KMS-11 (cell line): Measurements from ENCODE around the gene CDH13.

ENCODE experiments used
- H2AFZ ChIP-seq: fragments of 200-600 bp; sonication (generic); 2 replicates; pipeline ENCODE4 v1.6.1; 2016; ENCODE audit warnings: antibody characterized with exemption, mixed run types, low read depth
- H3K27ac ChIP-seq: fragments of 200-600 bp; sonication (generic); 2 replicates; pipeline ENCODE4 v1.6.1; 2016; ENCODE audit warnings: mild to moderate bottlenecking, mixed run types
- H3K27me3 ChIP-seq: fragments of 200-600 bp; sonication (generic); 2 replicates; pipeline ENCODE4 v1.6.1; 2017; ENCODE audit warnings: mild to moderate bottlenecking, low read depth, mixed run types, moderate library complexity; ENCODE audit not compliant: insufficient read depth
- H3K36me3 ChIP-seq: fragments of 200-600 bp; sonication (generic); 2 replicates; pipeline ENCODE4 v1.6.1; 2017; ENCODE audit warnings: mild to moderate bottlenecking, mixed run types; ENCODE audit not compliant: insufficient read depth
- H3K4me1 ChIP-seq: fragments of 200-600 bp; sonication (generic); 2 replicates; pipeline ENCODE4 v1.6.1; 2016; ENCODE audit warnings: mild to moderate bottlenecking, low read depth, mixed run types; ENCODE audit not compliant: poor library complexity, severe bottlenecking
- H3K4me2 ChIP-seq: fragments of 200-600 bp; sonication (generic); 2 replicates; pipeline ENCODE4 v1.7.0; 2016; ENCODE audit warnings: mild to moderate bottlenecking, mixed run types
- H3K4me3 ChIP-seq: fragments of 200-600 bp; sonication (generic); IDR thresholded peaks from 2 replicates; pipeline ENCODE4 v1.6.1; 2017; ENCODE audit warnings: low read depth, low read length, mixed read lengths; ENCODE audit not compliant: insufficient read depth
- H3K79me2 ChIP-seq: fragments of 200-600 bp; sonication (generic); 2 replicates; pipeline ENCODE4 v1.6.1; 2016; ENCODE audit warnings: low read depth, mixed run types; ENCODE audit not compliant: insufficient read depth
- H3K9ac ChIP-seq: fragments of 200-600 bp; sonication (generic); 2 replicates; pipeline ENCODE4 v1.6.1; 2016; ENCODE audit warnings: mild to moderate bottlenecking, mixed run types
- H4K20me1 ChIP-seq: fragments of 200-600 bp; sonication (generic); 2 replicates; pipeline ENCODE4 v1.6.1; 2016; ENCODE audit warnings: mild to moderate bottlenecking, mixed run types; ENCODE audit not compliant: insufficient read depth
- TF ChIP-seq, protein P1 (sequence below): fragments of 200-600 bp; sonication (generic); conservative IDR thresholded peaks from 2 replicates; pipeline ENCODE4 v1.6.1; 2017; ENCODE audit warnings: low read depth, mild to moderate bottlenecking, antibody characterized with exemption, low read length, moderate library complexity, mixed read lengths

The CDH13 gene

DNA sequence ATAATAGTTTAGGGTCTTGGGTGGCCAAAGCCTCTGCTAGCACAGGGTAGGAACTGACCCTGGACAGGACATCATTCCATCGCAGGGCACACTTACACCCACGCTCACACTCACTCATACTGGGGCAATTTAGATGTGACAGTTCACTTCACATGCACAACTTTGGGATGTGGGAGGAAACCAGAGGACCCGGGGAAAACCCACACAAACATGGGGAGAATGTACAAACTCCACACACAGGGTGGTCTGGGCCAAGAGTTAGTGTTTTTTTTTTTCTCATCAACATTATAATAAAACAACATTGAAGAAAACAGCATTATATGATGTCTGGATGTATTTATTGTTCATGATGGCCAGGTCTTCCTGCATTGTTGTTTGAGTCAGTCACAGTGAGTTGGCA, 93.6 kb downstream of the CDH13 start:
- no peaks in the 10 kb centered on the region for H4K20me1 ChIP-seq
- no peak overlapping the region for H3K9ac ChIP-seq
- no peak overlapping the region for H2AFZ ChIP-seq
- H3K79me2 ChIP-seq = no peaks in the 10 kb centered on the region
- H3K4me1 ChIP-seq = no peaks in the 10 kb centered on the region
- H3K27ac ChIP-seq = no peak overlapping the region
- no peaks in the 10 kb centered on the region for H3K27me3 ChIP-seq
- TF ChIP-seq, protein P1, sequence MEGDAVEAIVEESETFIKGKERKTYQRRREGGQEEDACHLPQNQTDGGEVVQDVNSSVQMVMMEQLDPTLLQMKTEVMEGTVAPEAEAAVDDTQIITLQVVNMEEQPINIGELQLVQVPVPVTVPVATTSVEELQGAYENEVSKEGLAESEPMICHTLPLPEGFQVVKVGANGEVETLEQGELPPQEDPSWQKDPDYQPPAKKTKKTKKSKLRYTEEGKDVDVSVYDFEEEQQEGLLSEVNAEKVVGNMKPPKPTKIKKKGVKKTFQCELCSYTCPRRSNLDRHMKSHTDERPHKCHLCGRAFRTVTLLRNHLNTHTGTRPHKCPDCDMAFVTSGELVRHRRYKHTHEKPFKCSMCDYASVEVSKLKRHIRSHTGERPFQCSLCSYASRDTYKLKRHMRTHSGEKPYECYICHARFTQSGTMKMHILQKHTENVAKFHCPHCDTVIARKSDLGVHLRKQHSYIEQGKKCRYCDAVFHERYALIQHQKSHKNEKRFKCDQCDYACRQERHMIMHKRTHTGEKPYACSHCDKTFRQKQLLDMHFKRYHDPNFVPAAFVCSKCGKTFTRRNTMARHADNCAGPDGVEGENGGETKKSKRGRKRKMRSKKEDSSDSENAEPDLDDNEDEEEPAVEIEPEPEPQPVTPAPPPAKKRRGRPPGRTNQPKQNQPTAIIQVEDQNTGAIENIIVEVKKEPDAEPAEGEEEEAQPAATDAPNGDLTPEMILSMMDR = no peak
- H3K4me3 ChIP-seq = no peak overlapping the region
- no peak overlapping the region for H3K4me2 ChIP-seq
- H3K36me3 ChIP-seq = no peaks in the 10 kb centered on the region

DNA sequence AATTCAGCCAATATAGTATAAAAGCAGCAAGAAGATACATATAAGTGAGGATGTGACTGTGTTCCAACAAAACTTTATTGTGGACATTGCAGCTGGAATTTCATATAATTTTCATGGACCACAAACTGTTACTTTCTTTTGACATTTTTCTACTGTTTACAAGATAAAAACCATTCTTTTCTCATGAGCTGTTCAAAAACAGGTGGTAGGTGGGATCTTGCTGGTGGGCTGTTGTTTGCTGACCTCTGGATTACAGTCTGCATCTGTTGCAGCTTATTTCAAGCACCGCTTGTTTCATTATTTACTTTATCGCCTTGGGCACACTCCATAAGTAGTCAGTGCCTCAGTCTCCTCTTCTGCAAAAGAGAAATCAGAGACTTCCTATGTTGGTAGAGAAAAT, 99.5 kb downstream of the CDH13 start:
- H3K4me2 ChIP-seq = no peak overlapping the region
- TF ChIP-seq, protein P1 = no peak
- no peaks in the 10 kb centered on the region for H3K79me2 ChIP-seq
- peaks cover 51% of the 10 kb centered on the region for H3K4me1 ChIP-seq
- no peak overlapping the region for H3K4me3 ChIP-seq
- no peaks in the 10 kb centered on the region for H3K27me3 ChIP-seq
- no peak overlapping the region for H3K9ac ChIP-seq
- no peaks in the 10 kb centered on the region for H3K36me3 ChIP-seq
- H2AFZ ChIP-seq = no peak overlapping the region
- H3K27ac ChIP-seq = no peak overlapping the region
- H4K20me1 ChIP-seq = no peaks in the 10 kb centered on the region

DNA sequence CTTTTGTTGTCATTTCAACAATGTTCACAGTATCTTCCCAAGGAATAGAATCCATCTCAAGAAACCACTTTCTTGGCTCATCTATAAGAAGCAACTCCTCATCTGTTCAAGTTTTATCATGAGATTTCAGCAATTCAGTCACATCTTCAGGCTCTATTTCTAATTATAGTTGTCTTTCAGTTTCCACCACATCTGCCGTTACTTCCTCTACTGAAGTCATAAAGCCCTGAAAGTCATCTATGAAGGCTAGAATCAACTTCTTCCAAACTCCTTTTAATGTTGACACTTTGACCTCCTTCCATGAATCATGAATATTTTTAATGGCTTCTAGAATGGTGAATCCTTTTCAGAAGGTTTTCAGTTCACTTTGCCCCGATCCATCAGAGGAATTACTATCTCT, 102.1 kb downstream of the CDH13 start:
- no peak overlapping the region for H3K4me3 ChIP-seq
- no peaks in the 10 kb centered on the region for H4K20me1 ChIP-seq
- peak overlapping the region; percentile 17; the same call in 1 of the 2 replicates for H3K9ac ChIP-seq
- H3K27ac ChIP-seq = peak overlapping the region; percentile 70
- no peaks in the 10 kb centered on the region for H3K36me3 ChIP-seq
- peak overlapping the region; percentile 4; the same call in 1 of the 2 replicates for H2AFZ ChIP-seq
- H3K4me1 ChIP-seq = peaks cover 52% of the 10 kb centered on the region
- TF ChIP-seq, protein P1 = no peak
- H3K4me2 ChIP-seq = peak overlapping the region; percentile 36
- H3K79me2 ChIP-seq = no peaks in the 10 kb centered on the region
- H3K27me3 ChIP-seq = no peaks in the 10 kb centered on the region

DNA sequence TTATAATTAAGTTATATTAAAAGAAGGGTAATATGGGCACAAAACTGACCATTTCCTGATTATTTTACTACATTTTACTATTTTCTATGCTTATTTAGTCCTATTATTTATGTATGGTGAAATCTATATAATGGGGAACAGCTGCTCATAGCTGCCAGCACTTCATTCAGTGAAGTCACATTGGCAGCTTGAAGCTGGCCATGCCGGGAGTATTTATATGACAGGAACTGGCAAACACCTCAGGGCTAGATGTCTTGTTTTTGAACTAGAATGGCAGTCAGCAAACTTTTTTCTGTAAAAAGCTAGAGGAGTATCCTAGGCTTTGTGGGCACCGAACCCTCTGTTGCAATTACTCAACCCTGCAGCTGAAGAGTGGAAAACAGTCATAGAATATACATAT, 104.1 kb downstream of the CDH13 start:
- no peaks in the 10 kb centered on the region for H3K79me2 ChIP-seq
- no peaks in the 10 kb centered on the region for H3K36me3 ChIP-seq
- TF ChIP-seq, protein P1 = no peak
- H3K27ac ChIP-seq = no peak overlapping the region
- H3K4me2 ChIP-seq = no peak overlapping the region
- H4K20me1 ChIP-seq = no peaks in the 10 kb centered on the region
- H3K4me3 ChIP-seq = no peak overlapping the region
- no peak overlapping the region for H3K9ac ChIP-seq
- no peaks in the 10 kb centered on the region for H3K27me3 ChIP-seq
- H2AFZ ChIP-seq = no peak overlapping the region
- peaks cover 65% of the 10 kb centered on the region for H3K4me1 ChIP-seq

DNA sequence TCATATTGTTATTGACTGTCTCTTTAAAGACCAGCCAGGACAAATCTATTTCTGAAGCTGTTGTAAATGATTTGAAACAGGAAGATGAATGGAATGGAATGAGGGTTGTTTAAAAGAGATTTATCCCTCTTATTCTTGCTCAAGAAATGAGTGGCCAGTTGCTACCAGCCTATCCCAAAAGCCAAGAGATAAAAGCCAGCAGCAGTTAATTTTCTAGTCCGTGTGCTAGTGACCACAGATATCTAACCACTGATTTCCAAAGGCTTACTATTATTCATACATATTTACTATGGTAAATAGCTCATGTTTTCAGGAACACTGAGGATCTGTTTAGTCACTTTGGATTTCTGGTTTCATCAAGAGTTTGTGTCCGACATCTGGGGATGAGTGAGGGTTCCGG, 105.7 kb downstream of the CDH13 start:
- no peaks in the 10 kb centered on the region for H3K27me3 ChIP-seq
- no peaks in the 10 kb centered on the region for H3K36me3 ChIP-seq
- no peak overlapping the region for H3K27ac ChIP-seq
- H3K4me3 ChIP-seq = no peak overlapping the region
- no peak overlapping the region for H3K4me2 ChIP-seq
- H3K4me1 ChIP-seq = peaks cover 66% of the 10 kb centered on the region
- H3K79me2 ChIP-seq = no peaks in the 10 kb centered on the region
- TF ChIP-seq, protein P1 = no peak
- H3K9ac ChIP-seq = no peak overlapping the region
- H2AFZ ChIP-seq = no peak overlapping the region
- no peaks in the 10 kb centered on the region for H4K20me1 ChIP-seq
